HG02852 (cell line): Measurements from ENCODE around the gene GTF2B.
"Not testable (repeated sequence)": the region's sequence is repeated elsewhere in the genome, so short reads cannot be mapped to it uniquely, and the experiment has no call there.

ENCODE experiments used
- ATAC-seq: cut with Tn5 transposase; IDR thresholded peaks from one replicate; pipeline ENCODE4 v1.9.1; 2021; ENCODE audit warnings: mild to moderate bottlenecking, moderate library complexity; ENCODE audit not compliant: unreplicated experiment

The GTF2B gene, protein sequence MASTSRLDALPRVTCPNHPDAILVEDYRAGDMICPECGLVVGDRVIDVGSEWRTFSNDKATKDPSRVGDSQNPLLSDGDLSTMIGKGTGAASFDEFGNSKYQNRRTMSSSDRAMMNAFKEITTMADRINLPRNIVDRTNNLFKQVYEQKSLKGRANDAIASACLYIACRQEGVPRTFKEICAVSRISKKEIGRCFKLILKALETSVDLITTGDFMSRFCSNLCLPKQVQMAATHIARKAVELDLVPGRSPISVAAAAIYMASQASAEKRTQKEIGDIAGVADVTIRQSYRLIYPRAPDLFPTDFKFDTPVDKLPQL

GRCh38 chr1:88891318-88891950 is at the start of gene GTF2B:
Gene GTF2B, minus strand, starts transcription at chr1:88891567. Its CDS starts 68 bp downstream, at chr1:88891499.
- peak; percentile 89 for ATAC-seq

DNA sequence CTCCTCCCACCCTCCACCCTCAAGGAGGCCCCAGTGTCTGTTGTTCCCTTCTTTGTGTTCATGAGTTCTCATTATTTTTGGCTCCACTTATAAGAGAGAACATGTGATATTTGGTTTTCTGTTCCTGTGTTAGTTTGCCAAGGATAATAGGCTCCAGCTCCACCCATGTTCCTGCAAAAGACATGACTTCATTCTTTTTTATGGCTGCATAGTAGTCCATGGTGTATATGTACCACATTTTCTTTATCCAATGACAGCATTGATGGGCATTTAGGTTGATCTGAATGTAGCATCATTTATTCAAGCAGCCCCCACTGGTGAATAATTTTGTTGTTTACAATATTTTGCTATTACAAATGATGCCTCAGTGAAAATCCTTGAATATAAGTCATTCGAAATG is 47.2 kb upstream of the GTF2B start:
- not testable (repeated sequence) for ATAC-seq

- ATAC-seq: no peak
Observed at GRCh38 chr1:88936760-88937342, 45.5 kb upstream of the GTF2B start.

DNA sequence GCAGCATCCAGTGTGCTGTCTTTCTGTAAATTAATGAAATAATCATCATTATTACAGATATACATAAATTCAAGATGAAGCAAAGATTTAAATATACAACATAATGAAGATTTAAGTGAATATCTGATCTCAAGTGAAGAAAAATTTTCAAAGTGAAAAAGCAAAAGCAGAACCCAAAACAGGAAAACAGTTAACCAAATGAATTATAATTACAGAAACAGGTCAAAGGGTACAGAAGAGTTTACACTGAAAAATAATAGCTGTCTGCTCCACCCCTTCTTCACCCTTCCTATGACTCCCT is 44.8 kb upstream of the GTF2B start:
- ATAC-seq: no peak

DNA sequence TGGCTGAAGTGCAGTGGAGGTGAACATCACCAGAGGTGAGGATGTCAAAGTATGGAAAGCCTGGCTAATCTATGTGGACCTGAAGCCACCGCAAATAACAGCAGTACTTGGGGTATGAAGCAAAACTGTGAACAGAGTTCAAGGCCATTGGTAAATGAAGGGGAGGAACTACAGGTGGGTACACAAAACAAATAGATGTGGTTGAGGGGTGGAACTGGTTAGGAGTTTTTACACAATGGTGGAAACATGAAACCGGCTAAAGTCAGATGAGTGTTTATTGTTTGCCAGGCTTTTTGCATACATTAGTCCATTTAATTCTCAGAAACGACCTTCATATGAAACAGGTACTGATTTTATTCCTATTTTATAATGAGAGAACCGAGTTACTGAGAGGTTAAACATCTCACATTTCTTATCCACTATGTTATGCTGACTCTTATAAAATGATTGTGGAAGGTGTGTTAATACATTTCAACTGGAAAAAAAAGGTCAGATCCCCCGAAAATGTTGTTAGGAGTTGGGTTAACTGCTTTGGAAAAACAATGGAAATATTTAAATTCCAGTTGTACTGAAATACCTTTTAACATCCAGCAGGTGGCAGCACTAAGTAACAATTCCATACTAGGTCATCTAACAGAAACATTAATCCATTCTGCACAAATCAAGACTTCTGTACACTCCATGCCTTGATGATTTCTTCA is 44.3 kb upstream of the GTF2B start:
- ATAC-seq: no peak

GRCh38 chr1:88930176-88930575 is 38.8 kb upstream of the GTF2B start:
- ATAC-seq: not testable (repeated sequence)

DNA sequence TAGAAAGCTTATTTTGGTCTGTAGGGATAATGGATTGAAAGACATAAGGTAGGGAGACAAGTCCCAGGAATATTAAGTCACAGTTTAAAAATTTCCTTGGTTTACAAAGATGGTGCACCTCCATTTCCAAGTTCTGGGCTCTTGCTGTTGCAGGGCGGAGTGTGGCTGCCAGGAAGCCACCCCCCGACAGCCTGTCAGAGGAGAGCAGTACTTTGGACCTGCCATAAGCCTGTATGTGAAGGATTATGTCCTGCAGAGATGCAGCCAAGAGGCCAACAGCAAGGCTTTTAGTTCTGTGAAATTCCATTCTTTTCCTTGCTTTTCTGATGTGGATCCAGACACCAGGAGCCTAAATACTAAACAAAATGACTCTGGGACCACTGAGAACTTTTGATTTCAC is 31.9 kb upstream of the GTF2B start:
- ATAC-seq: no peak

- no peak for ATAC-seq
Observed at GRCh38 chr1:88922214-88922613, 30.8 kb upstream of the GTF2B start.

DNA sequence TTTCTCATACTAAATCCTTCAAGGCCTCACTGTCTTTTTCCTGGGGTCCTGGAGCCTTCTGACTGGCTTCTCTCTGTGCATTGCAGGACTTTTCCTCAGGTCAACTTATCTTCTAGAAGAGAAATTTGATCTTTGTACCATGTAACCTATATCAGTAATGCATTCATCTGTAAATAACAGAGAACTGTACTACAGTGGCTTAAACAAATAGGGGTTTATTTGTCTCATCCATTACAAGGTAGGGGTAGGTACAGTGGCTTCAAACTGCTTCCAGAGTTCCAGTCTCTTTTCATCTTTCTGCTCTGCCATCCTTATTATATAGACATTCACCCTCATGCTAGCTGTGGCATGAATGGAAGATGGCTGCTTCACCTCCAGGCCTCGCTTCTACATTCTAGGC is 29.5 kb upstream of the GTF2B start:
- no peak for ATAC-seq

DNA sequence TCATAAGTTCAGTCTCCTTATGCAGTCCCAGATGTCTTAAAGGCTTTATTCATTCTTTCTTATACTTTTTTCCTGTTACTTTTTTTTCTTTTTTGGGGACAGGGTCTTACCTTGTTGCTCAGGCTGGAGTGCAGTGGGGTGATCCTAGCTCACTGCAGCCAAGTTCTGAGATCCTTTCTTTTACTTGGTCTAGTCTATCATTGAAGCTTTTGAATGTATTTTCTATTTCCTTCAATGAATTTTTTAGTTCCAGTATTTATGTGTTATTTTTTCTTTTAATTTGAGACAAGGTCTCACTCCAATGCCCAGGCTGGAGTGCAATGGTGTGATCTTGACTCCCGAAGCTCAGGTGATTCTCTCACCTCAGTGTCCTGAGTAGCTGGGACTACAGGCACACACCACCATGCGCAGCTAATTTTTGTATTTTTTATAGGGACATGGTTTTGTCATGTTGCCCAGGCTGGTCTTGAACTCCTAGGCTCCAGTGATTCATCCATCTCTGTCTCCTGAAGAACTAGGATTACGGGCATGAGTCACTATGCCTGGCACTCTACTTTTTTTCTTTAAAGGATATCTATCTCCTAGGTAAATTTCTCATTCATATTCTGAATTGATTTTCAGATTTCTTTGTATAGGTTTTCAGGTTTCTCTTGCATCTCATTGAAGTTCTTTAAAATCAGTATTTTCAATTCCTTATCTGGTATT is 26.1 kb upstream of the GTF2B start:
- no peak for ATAC-seq

- ATAC-seq: no peak
Observed at GRCh38 chr1:88916883-88917282, 25.5 kb upstream of the GTF2B start.

DNA sequence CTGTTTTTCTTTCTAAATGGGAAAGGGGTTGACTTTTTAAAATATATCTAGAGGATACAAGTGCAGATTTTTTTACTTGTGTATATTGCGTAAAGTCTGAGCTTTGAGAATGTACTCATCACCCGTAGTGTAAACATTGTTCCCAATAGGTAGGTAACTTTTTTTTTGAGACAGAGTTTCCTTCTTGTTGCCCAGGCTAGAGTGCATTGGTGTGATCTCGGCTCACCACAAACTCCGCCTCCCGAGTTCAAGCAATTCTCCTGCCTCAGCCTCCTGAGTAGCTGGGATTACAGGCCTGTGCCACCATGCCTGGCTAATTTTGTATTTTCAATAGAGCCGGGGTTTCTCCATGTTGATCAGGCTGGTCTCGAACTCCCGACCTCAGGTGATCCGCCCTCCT is 20.4 kb upstream of the GTF2B start:
- not testable (repeated sequence) for ATAC-seq

DNA sequence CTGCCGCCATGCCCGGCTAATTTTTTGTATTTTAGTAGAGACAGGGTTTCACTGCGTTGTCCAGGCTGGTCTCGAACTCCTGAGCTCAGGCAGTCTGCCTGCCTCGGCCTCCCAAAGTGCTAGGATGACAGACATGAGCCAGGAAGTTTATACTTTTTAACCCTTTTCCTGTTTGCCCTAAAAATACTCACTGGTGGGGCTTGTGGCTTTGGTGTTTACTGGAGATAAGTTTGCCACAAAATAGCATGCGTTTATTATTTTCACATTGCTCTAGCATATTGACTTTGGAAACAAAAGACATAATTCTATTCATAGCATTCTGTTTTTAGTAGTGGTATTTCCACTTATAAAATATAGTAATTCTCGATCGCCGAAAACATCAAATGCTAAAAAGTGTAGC is 19.8 kb upstream of the GTF2B start:
- no peak for ATAC-seq

GRCh38 chr1:88910401-88910800 is 19.0 kb upstream of the GTF2B start:
- no peak for ATAC-seq

GRCh38 chr1:88900883-88901282 is 9.5 kb upstream of the GTF2B start:
- no peak for ATAC-seq

DNA sequence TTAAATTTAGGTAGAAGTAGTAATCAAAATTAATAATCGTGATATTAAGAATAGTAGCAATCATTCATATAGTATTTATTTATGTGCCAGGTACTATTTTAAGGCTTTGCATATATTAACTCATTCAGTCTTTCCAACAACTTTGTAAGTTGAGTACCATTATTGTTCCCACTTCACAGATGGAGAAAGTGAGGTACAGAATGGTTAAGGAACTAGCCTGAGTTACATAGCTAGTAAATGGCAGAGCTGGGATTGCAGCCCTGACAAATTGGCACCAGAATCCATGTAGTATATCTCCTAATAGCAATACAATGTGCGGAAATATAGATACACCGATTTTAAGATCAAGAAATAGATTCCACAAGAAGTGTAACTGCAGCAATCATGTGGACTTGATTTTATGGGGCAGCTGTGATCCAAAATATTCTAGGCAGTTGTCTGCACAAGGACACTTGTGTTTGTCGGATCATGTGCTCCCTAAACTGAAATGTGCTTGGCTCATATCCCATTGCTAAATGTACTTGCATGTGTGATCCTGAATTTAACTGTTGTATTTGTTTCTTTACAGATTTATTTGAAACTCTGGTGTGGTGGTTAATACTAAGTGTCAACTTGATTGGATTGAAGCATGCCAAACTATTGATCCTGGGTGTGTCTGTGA is 5.8 kb upstream of the GTF2B start:
- no peak for ATAC-seq

- no peak for ATAC-seq
Observed at GRCh38 chr1:88892357-88892877, 1.1 kb upstream of the GTF2B start.

DNA sequence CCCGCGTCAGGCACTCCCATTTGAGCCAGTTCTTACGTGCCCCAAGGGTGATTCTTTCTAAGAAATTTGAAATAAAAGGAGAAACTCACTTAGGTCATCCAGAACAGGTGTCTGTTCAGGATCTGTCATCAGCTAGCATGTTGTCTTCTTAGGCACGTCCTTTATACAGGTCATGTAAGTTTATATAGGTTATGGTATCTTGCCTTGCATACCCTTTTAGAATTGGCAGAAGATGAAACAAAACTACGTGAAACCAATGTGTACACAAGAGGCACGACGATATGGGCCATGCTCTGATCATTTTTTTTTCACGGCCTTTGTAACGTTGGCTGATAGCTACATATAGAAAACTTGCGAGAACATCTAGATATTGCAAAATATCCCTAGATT is 579 bp upstream of the GTF2B start:
- no peak for ATAC-seq

DNA sequence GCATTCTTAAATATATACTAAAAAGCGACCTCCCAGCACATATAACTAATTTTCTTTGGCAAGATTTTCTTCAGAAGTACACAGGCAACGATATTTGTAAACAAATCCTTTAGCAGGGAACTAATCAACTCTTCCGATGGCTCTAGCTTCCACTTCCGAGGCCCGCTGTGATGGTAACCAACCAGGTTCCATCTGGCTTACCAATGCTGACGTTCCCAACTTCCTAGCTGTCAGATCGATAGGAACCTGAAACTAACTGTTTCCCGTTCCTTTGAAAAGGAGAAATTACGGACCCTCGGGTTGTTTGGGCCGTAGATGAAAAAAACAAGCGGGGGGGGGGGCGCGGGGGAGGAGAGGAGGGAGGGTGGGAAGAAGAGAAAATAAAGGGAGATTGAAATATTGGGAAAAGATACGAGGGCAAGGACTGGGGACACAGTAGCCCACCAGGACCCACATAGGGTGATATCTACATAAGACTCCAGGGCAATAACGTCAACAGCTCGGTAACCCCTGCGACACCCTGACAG is 513 bp downstream of the GTF2B start:
- peak; percentile 11 for ATAC-seq

GRCh38 chr1:88890131-88890530 is 1.2 kb downstream of the GTF2B start:
- no peak for ATAC-seq
